Natural killer cell (primary cell): Measurements from ENCODE around the gene PASK. TPM values are rescaled to one million over a fixed set of nuclear protein-coding genes. Genes with fewer than 3 reads are reported as not detected.

Source experiments
- ATAC-seq, 3 donors: fragments of 150-1000 bp in 2 of 3; fragments of 200-7000 bp in 1 of 3; cut with Tn5 transposase; 1 replicate in 1 of 3; 2 replicates in 2 of 3; pipeline ENCODE4 v1.10.0; 2021; ENCODE audit warnings: mild to moderate bottlenecking in 2 of 3, moderate library complexity in 2 of 3
- DNase-seq, 2 donors: peaks; one replicate each; pipeline versions ENCODE4 v3.0.0 to v3.0.0-alpha.2; 2013 to 2021; ENCODE audit warnings: mixed read lengths in 1 of 2
- H3K27ac ChIP-seq: one replicate; pipeline ENCODE4 v1.5.1; 2013; ENCODE audit warnings: mild to moderate bottlenecking, low read length
- H3K27me3 ChIP-seq: one replicate; pipeline ENCODE4 v1.6.1; 2013; ENCODE audit warnings: low read length; ENCODE audit not compliant: control insufficient read depth, insufficient read depth
- H3K36me3 ChIP-seq: one replicate; pipeline ENCODE4 v1.6.1; 2013; ENCODE audit warnings: low read length; ENCODE audit not compliant: control insufficient read depth, insufficient read depth
- H3K4me1 ChIP-seq: one replicate; pipeline ENCODE4 v1.6.1; 2013; ENCODE audit warnings: low read length; ENCODE audit not compliant: control insufficient read depth, insufficient read depth
- H3K4me3 ChIP-seq: one replicate; pipeline ENCODE4 v1.5.1; 2013; ENCODE audit warnings: low read length
- H3K9me3 ChIP-seq: one replicate; pipeline ENCODE4 v1.6.1; 2013; ENCODE audit warnings: low read length; ENCODE audit not compliant: control insufficient read depth, insufficient read depth
- H3K27ac Mint-ChIP-seq, 2 donors: one replicate each; pipeline ENCODE4 v1.8.0; 2022; ENCODE audit warnings: mild to moderate bottlenecking in 2 of 2, mixed read lengths in 2 of 2, moderate library complexity in 1 of 2
- H3K27me3 Mint-ChIP-seq, 2 donors: one replicate each; pipeline ENCODE4 v1.8.0; 2022; ENCODE audit warnings: low read depth in 2 of 2, mixed read lengths in 2 of 2
- H3K36me3 Mint-ChIP-seq: one replicate; pipeline ENCODE4 v1.8.0; 2022; ENCODE audit warnings: mixed read lengths
- H3K4me1 Mint-ChIP-seq, 2 donors: one replicate each; pipeline ENCODE4 v1.8.0; 2022; ENCODE audit warnings: mixed read lengths in 2 of 2
- H3K4me3 Mint-ChIP-seq: one replicate; pipeline ENCODE4 v1.8.0; 2022; ENCODE audit warnings: mild to moderate bottlenecking, moderate library complexity, mixed read lengths
- H3K9me3 Mint-ChIP-seq, 2 donors: one replicate each; pipeline ENCODE4 v1.8.0; 2022; ENCODE audit warnings: mixed read lengths in 2 of 2
- CTCF ChIP-seq: fragments of 200-600 bp; IDR thresholded peaks from one replicate; pipeline ENCODE4 v1.8.0; 2022; ENCODE audit warnings: antibody characterized with exemption
- WGBS: methylation state at CpG from one replicate; pipeline ENCODE4 v1.1.7; 2013; ENCODE audit warnings: missing lambda C conversion rate; ENCODE audit not compliant: insufficient coverage; 5-methylcytosine and 5-hydroxymethylcytosine counted together
- intact Hi-C: fragments of 100-400 bp; cut with micrococcal nuclease; formaldehyde crosslinking; loops from one replicate; pipeline ENCODE4 v1.14.2; 2022
- total RNA-seq, 4 donors: library from RNA; stranded (reverse); fragments of 120-200 nt in 1 of 4; gene quantifications; one replicate each; pipeline versions ENCODE4 v1.2.3 to v1.2.4, GENCODE V29; 2013 to 2022

Gene PASK
- total RNA-seq, 3 donors from 2014 or later (not counting 1 experiment from before 2014, with no cell fraction given) = 27.9 to 45.2 (median 36.2) TPM

DNA sequence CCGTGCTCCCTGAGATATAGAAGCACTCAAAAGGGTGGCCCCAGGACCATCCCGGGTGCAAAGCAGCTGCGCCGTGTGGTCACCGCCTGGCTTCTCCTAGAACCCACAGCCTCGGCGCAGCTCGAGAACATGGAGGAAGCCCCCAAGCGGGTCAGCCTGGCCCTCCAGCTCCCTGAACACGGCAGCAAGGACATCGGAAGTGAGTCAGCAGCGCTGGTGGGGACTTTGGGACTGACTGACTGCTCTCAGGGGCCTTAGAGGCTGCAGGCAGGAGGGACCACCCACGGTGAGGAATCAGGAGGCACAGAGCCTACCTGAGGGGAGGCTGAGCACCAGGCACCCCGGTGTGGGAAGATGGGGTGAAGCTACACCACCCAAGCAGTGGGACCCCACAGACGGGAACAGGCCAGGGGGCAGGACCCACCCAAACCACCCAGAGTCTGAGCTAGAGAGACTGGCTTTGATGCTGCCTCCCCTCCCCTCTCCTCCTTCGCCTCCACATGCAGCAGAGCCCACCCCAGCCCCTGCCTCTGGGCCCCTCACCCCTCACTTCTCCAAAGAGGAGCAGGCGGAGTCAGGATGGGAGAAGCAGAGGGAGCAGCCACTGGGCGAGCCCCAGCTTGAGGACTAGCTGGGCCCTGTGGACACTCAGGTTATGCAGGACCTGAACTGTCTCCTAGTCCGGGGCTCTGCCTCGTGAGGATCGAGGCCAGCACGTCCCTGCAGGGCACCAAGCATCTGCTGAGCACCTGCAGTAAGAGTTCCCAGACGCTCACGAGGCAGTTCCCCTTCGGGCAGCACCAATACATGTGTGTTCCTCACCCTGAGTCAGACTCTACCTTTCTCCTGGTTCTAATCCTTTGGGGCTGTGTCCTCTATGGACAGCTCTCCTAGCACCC is 75.9 kb downstream of the PASK start:
- no peaks in the 10 kb centered on the region for H3K36me3 Mint-ChIP-seq
- H3K9me3 Mint-ChIP-seq = no peaks in the 10 kb centered on the region
- peaks cover 0 to 3% of the 10 kb centered on the region in 2 donors for H3K27me3 Mint-ChIP-seq
- Histone ChIP-seq H3K9me3 (no peaks in the 10 kb centered on the region), H3K4me3 (no peak overlapping the region), H3K4me1 (no peaks in the 10 kb centered on the region), H3K27ac (no peak overlapping the region), H3K27me3 (no peaks in the 10 kb centered on the region), H3K36me3 (peaks cover 7% of the 10 kb centered on the region)
- DNase-seq (no peak), ATAC-seq (no peak)
- WGBS = 88% methylated on average over 25 of the region's 25 CpGs
- no peak overlapping the region for H3K27ac Mint-ChIP-seq
- H3K4me1 Mint-ChIP-seq = peaks cover 0 to 7% of the 10 kb centered on the region in 2 donors
- no peak overlapping the region for H3K4me3 Mint-ChIP-seq
- intact Hi-C loops = no loop called here
- no peak for TF ChIP-seq CTCF

DNA sequence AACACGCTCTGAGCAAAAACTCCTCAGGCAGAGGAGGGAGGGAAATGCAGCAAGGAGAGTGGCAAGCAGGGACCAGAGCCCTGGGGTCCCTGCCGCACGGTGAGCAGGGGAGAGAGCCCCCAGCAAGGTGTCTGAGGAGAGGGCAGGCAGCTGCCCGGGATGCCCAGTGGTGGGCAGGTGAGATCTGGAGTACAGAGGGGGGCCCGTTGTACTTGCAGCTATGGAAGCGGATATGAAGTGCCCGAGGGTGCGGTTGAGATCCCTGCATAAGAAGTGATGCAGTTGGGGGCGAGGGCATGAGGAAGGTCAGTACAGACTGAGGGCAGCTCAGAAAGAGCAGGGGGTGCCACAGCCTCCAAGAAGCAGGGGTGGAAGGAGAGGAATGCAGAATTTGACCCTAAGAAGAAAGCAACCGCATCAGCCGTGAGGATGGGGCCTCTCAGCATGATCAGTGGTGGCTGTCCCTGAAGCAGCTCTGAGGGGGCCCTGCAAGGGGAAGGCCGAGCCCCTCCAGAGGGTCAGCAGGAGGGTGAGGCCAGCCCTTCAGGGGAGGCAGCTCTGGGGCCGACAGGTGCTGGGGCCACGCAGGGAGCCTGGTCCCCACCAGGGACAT is 76.6 kb downstream of the PASK start:
- no peaks in the 10 kb centered on the region for H3K4me1 ChIP-seq
- Mint-ChIP-seq H3K27ac (no peak overlapping the region), H3K9me3 (no peaks in the 10 kb centered on the region), H3K27me3 (peaks cover 0 to 3% of the 10 kb centered on the region in 2 donors), H3K4me3 (no peak overlapping the region), H3K36me3 (no peaks in the 10 kb centered on the region), H3K4me1 (peaks cover 0 to 7% of the 10 kb centered on the region in 2 donors)
- TF ChIP-seq CTCF = no peak
- H3K9me3 ChIP-seq = no peaks in the 10 kb centered on the region
- 92% methylated on average over 14 of the region's 14 CpGs for WGBS
- intact Hi-C loops = no loop called here
- ATAC-seq (no peak), DNase-seq (no peak)
- no peak overlapping the region for H3K27ac ChIP-seq
- no peak overlapping the region for H3K4me3 ChIP-seq
- no peaks in the 10 kb centered on the region for H3K27me3 ChIP-seq
- peaks cover 7% of the 10 kb centered on the region for H3K36me3 ChIP-seq

- intact Hi-C loops = no loop called here
- Histone ChIP-seq H3K27me3 (no peaks in the 10 kb centered on the region), H3K36me3 (peaks cover 7% of the 10 kb centered on the region), H3K9me3 (no peaks in the 10 kb centered on the region), H3K27ac (no peak overlapping the region), H3K4me3 (no peak overlapping the region), H3K4me1 (no peaks in the 10 kb centered on the region)
- Mint-ChIP-seq H3K27ac (no peak overlapping the region), H3K4me3 (no peak overlapping the region), H3K9me3 (no peaks in the 10 kb centered on the region), H3K36me3 (no peaks in the 10 kb centered on the region), H3K4me1 (peaks cover 0 to 7% of the 10 kb centered on the region in 2 donors), H3K27me3 (peaks cover 0 to 3% of the 10 kb centered on the region in 2 donors)
- DNase-seq = no peak
- no peak for ATAC-seq
- no peak for TF ChIP-seq CTCF
- 93% methylated on average over 9 of the region's 9 CpGs for WGBS
Measured at GRCh38 chr2:241072151-241072550, 77.1 kb downstream of the PASK start.
